ENCODE measurements around the gene WFS1.

Gene WFS1

DNA sequence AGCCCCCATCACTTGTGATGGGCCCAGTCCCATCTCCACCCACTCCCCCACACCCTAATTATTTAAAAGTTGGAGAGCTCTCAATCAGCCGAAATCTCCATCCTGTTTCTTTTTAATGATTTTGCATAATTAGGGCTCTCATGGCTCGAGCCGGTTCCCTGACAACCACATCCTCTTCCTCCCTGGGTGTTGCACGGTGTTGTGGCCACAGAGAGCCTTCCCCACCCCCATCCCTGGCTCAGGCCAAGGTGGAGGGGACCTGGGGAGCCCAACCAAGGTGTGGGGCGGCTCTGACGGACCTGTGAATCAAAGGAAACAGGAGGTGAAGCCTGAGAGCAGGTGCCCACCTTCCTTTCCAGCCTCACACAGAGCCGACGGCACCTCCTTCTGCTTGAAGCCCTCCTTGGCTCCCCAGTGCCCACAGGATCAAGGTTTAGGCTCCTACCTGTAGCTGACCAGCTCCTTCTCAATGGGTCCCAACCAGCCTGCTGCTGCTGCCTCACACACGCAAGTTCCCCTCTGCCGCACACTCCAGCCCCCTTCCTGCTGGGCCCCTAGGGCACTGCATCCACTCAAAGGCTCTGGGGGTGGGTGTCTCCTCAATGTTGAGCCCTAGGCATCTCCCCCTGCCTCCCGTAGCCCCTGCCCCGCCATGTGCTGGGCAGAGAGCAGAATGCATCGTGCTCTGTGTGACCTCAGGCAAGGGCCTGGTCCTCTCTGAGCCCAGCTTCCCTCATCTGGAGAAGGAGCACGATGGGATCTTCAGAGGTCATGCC, 68.7 kb downstream of the WFS1 start:
- peaks cover 9% of the 10 kb centered on the region for H3K27me3 ChIP-seq (ENCODE audit: low read depth, low read length)

DNA sequence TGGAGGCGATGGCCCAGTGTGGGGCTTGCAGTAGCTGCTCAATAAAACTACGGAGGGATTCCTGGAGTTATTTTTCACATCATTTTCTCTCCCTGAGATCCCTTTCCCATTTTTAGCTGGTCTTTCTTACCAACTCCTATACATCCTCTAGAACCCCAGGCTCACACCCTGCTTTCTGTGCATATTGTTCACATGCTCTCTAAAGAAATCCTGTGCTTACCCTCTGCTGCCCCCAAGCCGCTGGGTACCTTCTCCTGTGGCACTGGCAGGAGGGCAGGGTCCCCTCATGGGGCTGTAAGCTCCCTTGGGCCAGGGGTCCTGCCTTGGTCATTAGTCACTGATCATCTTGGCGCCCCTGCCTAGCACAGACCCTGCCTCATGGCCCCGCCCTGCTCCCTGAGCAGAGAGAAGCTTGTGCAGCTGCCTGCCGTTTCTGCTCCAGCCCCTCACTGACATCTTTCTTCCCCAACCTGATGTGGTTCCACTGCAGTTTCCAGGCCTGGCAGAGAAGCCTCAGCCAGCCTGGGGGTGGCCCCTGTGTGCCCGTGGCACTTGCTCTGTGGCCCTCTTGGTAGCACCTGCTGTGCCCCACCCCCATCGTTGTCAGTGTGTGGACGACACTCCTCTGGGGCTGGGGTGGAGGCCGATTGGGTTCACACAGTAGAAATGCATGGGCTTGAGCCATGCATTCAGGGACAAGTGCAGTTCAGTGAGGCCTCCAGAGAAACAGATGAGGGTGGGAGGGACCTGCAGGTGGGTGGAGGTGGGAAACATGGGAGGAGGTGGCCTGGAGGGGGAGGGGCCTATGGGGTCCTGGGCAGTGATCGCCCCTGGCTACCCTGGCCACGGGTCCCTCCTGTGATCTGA, 69.5 kb downstream of the WFS1 start:
- Histone ChIP-seq H3K27ac (ENCODE audit: low read length) (no peak overlapping the region), H3K36me3 (ENCODE audit: control insufficient read depth in 1 of 2, insufficient read depth in 2 of 2, low read length in 2 of 2) (no peaks in the 10 kb centered on the region), H3K4me1 (ENCODE audit: control insufficient read depth in 1 of 2, insufficient read depth in 2 of 2, low read length in 2 of 2) (no peaks in the 10 kb centered on the region), H3K4me3 (ENCODE audit: low read depth in 1 of 2, low read length in 2 of 2) (no peak overlapping the region), H3K9me3 (ENCODE audit: control insufficient read depth in 1 of 2, low read length in 2 of 2) (no peaks in the 10 kb centered on the region), H3K27me3 (ENCODE audit: low read depth, low read length) (peaks cover 9% of the 10 kb centered on the region)

More for the DNA sequence above, 68.7 kb downstream of the WFS1 start:
- H3K36me3 ChIP-seq (ENCODE audit: control insufficient read depth in 1 of 2, insufficient read depth in 2 of 2, low read length in 2 of 2), result no peaks in the 10 kb centered on the region
- no peaks in the 10 kb centered on the region for H3K4me1 ChIP-seq (ENCODE audit: control insufficient read depth in 1 of 2, insufficient read depth in 2 of 2, low read length in 2 of 2)
- no peak overlapping the region for H3K27ac ChIP-seq (ENCODE audit: low read length)
- no peak overlapping the region for H3K4me3 ChIP-seq (ENCODE audit: low read depth in 1 of 2, low read length in 2 of 2)
- H3K9me3 ChIP-seq (ENCODE audit: control insufficient read depth in 1 of 2, low read length in 2 of 2), result no peaks in the 10 kb centered on the region

DNA sequence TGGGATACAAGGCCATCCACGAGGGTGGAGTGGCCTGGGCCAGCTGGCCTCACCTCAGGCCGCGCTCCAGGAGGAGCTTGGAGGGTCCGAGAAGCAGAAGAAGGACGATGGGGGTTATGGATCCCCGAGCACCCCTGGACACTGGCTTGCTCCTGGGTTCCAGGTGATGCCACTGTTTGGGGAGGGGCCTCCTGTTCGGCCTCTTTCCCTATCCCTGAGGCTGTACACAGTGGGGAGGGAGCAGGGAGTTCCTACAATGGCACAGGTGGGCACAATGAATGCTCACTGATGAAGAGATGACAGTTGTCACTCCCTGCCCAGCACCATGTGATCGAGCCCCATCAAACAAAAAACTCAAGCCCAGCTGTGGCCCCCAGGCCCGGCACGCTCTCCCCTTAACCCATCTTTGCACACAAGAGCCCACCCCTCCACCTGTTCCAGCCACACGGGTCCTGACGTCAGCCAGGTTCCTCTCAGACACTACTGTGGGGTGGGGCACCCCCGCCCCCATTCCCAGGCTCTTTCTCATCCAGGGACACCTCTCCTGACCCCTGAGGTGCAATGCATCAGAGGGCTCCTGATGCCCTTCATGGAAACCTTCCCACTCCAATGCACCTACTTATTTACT, 70.3 kb downstream of the WFS1 start:
- no peaks in the 10 kb centered on the region for H3K4me1 ChIP-seq (ENCODE audit: control insufficient read depth in 1 of 2, insufficient read depth in 2 of 2, low read length in 2 of 2)
- H3K36me3 ChIP-seq (ENCODE audit: control insufficient read depth in 1 of 2, insufficient read depth in 2 of 2, low read length in 2 of 2), result no peaks in the 10 kb centered on the region
- H3K9me3 ChIP-seq (ENCODE audit: control insufficient read depth in 1 of 2, low read length in 2 of 2), result no peaks in the 10 kb centered on the region
- no peak overlapping the region for H3K27ac ChIP-seq (ENCODE audit: low read length)
- no peak overlapping the region for H3K4me3 ChIP-seq (ENCODE audit: low read depth in 1 of 2, low read length in 2 of 2)
- H3K27me3 ChIP-seq (ENCODE audit: low read depth, low read length), result peaks cover 4% of the 10 kb centered on the region

DNA sequence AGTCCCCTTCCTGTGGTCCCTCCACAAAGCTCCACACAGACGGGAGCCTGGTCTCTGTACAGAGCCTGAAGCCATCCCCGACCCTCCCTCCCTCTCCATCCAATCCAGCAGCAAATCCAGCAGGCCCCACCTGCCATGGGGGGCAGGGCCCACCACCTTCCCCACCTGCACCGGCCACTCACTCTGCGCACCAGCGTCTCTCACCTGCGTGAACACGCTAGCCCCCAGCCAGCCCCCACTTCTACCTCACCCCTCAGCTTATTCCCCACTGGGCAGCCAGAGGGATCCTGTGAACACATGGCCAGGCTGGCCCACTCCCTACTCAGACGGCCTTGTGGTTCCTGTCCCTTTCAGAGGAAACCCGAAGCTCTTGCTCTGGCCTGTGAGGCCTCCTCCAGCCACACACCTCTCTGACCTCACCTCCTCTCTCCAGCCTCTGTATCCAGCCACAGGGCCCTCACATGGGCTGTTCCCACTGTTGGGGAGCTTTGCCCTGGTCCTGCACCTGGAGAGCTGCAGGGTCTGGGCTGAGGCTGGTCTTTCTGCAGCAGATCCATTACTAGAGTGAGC, 70.9 kb downstream of the WFS1 start:
- H3K36me3 ChIP-seq (ENCODE audit: control insufficient read depth in 1 of 2, insufficient read depth in 2 of 2, low read length in 2 of 2), result no peaks in the 10 kb centered on the region
- no peaks in the 10 kb centered on the region for H3K4me1 ChIP-seq (ENCODE audit: control insufficient read depth in 1 of 2, insufficient read depth in 2 of 2, low read length in 2 of 2)
- no peaks in the 10 kb centered on the region for H3K27me3 ChIP-seq (ENCODE audit: low read depth, low read length)
- no peak overlapping the region for H3K27ac ChIP-seq (ENCODE audit: low read length)
- H3K4me3 ChIP-seq (ENCODE audit: low read depth in 1 of 2, low read length in 2 of 2), result no peak overlapping the region
- H3K9me3 ChIP-seq (ENCODE audit: control insufficient read depth in 1 of 2, low read length in 2 of 2), result peaks cover 0 to 4% of the 10 kb centered on the region in 2 donors

DNA sequence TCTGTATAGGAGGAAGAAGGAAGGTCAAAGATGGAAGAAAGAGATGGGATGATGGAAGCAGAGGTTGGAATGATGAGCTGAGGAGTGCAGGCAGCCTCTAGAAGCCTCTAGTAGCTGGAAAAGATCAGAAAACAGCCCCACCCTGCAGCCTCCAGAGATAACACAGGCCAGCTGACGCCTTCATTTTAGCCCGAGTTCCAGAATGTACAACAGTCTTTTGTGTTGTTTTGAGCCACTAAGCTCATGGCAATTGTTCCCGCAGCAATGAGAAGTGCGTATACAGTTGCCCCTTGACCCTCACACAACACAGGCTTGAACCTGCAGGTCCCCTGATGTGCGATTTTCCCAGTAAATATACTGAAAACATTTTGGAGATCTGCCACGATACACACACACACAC, 72.0 kb downstream of the WFS1 start:
- Histone ChIP-seq H3K9me3 (ENCODE audit: control insufficient read depth in 1 of 2, low read length in 2 of 2) (peaks cover 0 to 4% of the 10 kb centered on the region in 2 donors), H3K27ac (ENCODE audit: low read length) (no peak overlapping the region), H3K27me3 (ENCODE audit: low read depth, low read length) (no peaks in the 10 kb centered on the region), H3K4me3 (ENCODE audit: low read depth in 1 of 2, low read length in 2 of 2) (no peak overlapping the region), H3K4me1 (ENCODE audit: control insufficient read depth in 1 of 2, insufficient read depth in 2 of 2, low read length in 2 of 2) (no peaks in the 10 kb centered on the region), H3K36me3 (ENCODE audit: control insufficient read depth in 1 of 2, insufficient read depth in 2 of 2, low read length in 2 of 2) (no peaks in the 10 kb centered on the region)

DNA sequence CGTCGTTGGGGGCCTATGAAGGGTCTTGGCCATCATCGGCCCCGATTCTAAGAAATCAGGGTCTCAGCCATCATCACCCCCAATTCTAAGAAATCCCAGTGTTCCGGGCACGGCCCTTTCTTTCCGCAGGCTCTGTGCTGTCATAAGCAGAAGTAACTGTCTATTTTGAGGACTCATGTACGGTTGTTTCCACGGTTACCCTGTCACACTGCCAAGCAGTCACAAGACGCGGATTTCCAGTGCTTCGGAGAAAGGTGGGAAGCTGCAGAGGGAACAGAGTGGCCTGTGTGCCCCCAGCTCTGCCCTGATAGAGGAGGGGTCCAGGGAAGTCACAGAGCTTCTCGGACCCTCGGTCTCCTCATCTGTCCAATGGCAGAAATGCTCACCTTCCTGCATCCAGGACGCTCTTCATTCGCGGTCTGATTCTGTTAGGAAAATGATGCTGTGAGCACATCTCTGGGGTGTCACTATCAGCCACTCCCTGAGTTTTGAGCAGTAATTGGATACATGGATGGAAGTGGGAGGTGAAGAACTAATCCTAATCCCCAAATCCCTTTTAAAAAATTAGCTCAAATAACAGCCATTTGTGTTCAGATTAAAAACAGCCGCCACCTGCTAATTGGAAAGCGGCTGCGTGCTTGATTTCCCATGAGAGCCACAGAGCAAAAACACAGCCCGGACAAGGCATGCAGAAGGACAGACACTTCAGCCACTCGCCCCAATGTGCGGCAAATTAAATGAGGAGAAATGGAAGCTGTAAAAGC, 73.1 kb downstream of the WFS1 start:
- no peaks in the 10 kb centered on the region for H3K36me3 ChIP-seq (ENCODE audit: control insufficient read depth in 1 of 2, insufficient read depth in 2 of 2, low read length in 2 of 2)
- H3K9me3 ChIP-seq (ENCODE audit: control insufficient read depth in 1 of 2, low read length in 2 of 2), result peaks cover 0 to 4% of the 10 kb centered on the region in 2 donors
- H3K4me1 ChIP-seq (ENCODE audit: control insufficient read depth in 1 of 2, insufficient read depth in 2 of 2, low read length in 2 of 2), result no peaks in the 10 kb centered on the region
- H3K4me3 ChIP-seq (ENCODE audit: low read depth in 1 of 2, low read length in 2 of 2), result no peak overlapping the region
- no peaks in the 10 kb centered on the region for H3K27me3 ChIP-seq (ENCODE audit: low read depth, low read length)
- no peak overlapping the region for H3K27ac ChIP-seq (ENCODE audit: low read length)

DNA sequence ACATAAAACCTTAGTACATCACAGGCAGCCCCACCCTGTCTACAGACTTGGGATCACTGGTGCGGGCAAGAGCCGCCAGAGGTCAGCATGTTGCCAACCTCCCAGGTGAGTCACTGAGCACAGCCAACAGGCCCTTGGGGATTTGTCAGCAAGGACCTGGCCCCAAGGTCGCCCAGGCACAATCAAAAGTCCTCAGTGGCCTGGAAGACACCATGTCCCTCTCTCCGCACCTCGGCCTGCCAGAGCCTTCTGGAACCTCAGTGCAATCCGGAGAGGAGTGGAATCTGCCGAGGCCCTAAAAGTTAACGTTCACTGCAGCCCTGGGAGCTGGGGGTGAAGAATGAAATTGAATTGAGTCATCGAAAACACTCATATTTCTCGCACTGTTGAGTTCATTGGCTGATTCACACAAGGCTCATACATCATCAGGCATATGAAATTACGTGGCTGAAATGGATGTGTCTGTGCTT, 74.3 kb downstream of the WFS1 start:
- H3K27ac ChIP-seq (ENCODE audit: low read length), result no peak overlapping the region
- H3K4me1 ChIP-seq (ENCODE audit: control insufficient read depth in 1 of 2, insufficient read depth in 2 of 2, low read length in 2 of 2), result no peaks in the 10 kb centered on the region
- H3K9me3 ChIP-seq (ENCODE audit: control insufficient read depth in 1 of 2, low read length in 2 of 2), result peaks cover 0 to 4% of the 10 kb centered on the region in 2 donors
- H3K36me3 ChIP-seq (ENCODE audit: control insufficient read depth in 1 of 2, insufficient read depth in 2 of 2, low read length in 2 of 2), result no peaks in the 10 kb centered on the region
- no peaks in the 10 kb centered on the region for H3K27me3 ChIP-seq (ENCODE audit: low read depth, low read length)
- no peak overlapping the region for H3K4me3 ChIP-seq (ENCODE audit: low read depth in 1 of 2, low read length in 2 of 2)

DNA sequence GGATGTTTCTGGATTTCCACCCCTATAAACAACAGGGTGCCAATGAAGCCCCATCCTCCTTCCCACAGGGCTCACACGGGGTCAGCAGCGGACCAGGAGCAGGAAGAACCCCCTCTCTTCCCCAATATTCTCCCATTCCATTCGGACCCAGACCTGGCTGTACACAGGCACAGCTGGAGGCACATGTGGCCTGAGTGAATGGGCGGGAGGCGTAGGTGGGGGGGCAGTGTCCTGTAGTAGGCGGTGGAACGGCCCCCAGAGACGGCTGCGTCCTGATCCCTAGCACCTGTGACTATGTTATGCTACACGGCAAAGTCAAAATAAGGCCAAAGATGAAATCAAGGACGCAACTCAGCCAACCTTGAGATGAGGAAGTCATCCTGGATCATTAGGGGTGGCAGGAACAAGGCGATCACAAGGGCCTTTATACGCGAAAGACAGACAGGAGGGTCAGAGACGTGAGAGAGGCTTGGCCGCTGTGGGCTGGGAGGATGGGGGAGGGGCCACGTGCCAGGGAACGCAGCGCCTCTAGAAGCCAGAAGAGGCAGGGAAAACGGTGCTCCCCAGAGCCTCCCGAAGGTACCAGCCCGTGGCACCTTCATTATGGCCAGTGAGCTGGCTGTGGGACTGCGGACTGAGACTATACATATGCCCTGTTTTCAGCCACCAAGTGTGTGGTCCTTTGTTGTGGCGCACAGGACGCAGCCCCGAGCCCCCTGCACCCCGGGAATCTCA, 75.6 kb downstream of the WFS1 start:
- Histone ChIP-seq H3K9me3 (ENCODE audit: control insufficient read depth in 1 of 2, low read length in 2 of 2) (peaks cover 0 to 4% of the 10 kb centered on the region in 2 donors), H3K27ac (ENCODE audit: low read length) (no peak overlapping the region), H3K36me3 (ENCODE audit: control insufficient read depth in 1 of 2, insufficient read depth in 2 of 2, low read length in 2 of 2) (no peaks in the 10 kb centered on the region), H3K4me3 (ENCODE audit: low read depth in 1 of 2, low read length in 2 of 2) (no peak overlapping the region), H3K4me1 (ENCODE audit: control insufficient read depth in 1 of 2, insufficient read depth in 2 of 2, low read length in 2 of 2) (no peaks in the 10 kb centered on the region), H3K27me3 (ENCODE audit: low read depth, low read length) (no peaks in the 10 kb centered on the region)

DNA sequence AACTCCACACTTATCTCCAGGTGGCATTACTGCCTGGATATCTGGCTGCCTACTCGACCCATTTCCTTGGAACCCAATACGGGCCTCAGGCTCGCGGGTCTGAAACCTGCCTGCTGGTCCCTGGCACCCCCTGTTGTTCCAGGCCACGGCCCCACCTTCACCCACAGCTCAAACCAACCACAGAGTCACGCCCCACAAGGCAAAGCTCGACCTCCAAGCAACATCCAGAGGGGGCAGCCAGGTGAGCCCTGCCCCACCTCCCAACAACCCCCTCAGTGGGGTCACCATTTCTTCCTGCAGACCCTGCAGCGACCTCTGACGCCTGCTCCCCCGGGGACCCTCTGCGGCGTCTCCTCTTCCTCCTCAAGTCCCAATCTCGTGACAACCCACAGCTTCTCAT, 76.2 kb downstream of the WFS1 start:
- Histone ChIP-seq H3K36me3 (ENCODE audit: control insufficient read depth in 1 of 2, insufficient read depth in 2 of 2, low read length in 2 of 2) (no peaks in the 10 kb centered on the region), H3K27me3 (ENCODE audit: low read depth, low read length) (no peaks in the 10 kb centered on the region), H3K4me3 (ENCODE audit: low read depth in 1 of 2, low read length in 2 of 2) (no peak overlapping the region), H3K27ac (ENCODE audit: low read length) (no peak overlapping the region), H3K4me1 (ENCODE audit: control insufficient read depth in 1 of 2, insufficient read depth in 2 of 2, low read length in 2 of 2) (no peaks in the 10 kb centered on the region), H3K9me3 (ENCODE audit: control insufficient read depth in 1 of 2, low read length in 2 of 2) (peaks cover 0 to 4% of the 10 kb centered on the region in 2 donors)

DNA sequence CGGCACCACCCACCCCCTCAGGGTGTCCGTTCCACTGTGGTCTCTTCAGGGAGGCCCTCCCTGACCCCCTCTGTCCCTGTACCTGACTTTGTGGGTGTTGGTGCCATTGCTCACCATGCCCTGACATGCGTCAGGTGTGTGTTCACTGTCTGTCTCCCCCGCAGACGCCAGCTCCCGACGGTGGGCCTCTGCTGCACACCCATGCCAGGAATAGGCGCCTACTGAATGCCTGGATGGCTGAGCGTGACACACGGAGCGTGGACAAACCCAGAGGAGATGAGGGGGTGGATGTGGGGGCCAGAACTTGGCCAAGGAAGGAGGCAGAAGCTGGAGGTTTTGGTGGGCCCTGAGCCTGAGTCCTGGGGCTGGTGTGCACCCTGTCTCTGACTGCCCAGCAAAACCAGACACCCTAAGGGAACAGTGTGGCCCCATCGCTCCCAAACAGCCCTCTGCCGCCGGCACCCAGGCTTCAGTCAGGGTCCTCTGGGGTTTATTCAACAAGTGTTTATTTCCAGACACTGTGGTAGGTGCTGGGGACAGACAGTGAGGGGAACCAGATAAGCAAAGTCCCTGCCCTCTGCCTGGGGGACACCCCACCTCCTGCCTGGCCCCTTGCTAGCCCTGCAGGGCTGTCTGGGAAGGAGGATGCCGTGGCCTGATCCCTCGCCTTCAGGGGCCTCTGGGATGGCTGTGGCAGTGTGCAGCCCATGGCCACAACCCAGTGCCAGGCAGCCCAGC, 76.9 kb downstream of the WFS1 start:
- H3K4me1 ChIP-seq (ENCODE audit: control insufficient read depth in 1 of 2, insufficient read depth in 2 of 2, low read length in 2 of 2), result no peaks in the 10 kb centered on the region
- peaks cover 0 to 4% of the 10 kb centered on the region in 2 donors for H3K9me3 ChIP-seq (ENCODE audit: control insufficient read depth in 1 of 2, low read length in 2 of 2)
- H3K27me3 ChIP-seq (ENCODE audit: low read depth, low read length), result no peaks in the 10 kb centered on the region
- H3K27ac ChIP-seq (ENCODE audit: low read length), result no peak overlapping the region
- no peaks in the 10 kb centered on the region for H3K36me3 ChIP-seq (ENCODE audit: control insufficient read depth in 1 of 2, insufficient read depth in 2 of 2, low read length in 2 of 2)
- H3K4me3 ChIP-seq (ENCODE audit: low read depth in 1 of 2, low read length in 2 of 2), result no peak overlapping the region
